NCI-H510A (cell line): ENCODE data around the gene KIFBP.

Source experiments
- DNase-seq: peaks from one replicate; lab custom pipeline; 2025; lab: John Stamatoyannopoulos, UW

KIFBP gene

DNA sequence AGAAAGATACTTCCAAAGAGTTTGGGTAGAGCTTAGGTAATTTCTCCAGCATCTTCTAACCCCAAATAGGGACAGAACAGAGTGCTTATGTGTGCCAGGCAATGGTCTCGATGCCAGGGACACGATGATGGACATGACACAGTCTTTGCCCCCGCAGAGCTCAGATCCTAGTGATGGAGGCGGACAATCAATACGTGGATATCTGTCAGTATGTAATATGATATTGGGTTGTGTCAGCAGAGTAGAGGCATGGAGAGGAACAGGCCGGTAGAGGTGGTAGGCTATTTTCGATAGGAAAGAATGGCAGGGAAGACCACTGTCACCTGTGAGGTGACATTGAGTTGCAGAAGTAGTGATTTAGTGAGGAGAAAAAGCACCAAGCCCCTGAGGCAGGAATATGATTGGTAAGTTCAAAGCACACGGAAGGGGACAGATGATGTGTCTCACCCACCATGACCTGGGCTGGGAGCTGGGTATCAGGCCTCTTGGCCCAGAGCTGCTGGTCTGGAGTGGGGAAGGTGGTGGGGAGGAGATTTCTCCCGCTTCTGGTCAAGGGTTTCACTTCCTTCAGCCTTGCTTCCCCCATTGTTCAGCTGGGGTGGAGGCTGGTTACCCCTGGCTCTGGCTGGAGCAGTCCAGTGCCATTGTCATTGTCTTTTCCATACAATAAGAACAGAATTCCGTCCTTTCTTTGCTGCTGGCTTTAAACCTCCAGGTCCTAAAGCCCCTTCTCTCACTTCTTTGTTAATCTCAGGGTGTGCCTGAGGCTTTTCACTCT is 63.3 kb downstream of the KIFBP start:
- no peak for DNase-seq

DNA sequence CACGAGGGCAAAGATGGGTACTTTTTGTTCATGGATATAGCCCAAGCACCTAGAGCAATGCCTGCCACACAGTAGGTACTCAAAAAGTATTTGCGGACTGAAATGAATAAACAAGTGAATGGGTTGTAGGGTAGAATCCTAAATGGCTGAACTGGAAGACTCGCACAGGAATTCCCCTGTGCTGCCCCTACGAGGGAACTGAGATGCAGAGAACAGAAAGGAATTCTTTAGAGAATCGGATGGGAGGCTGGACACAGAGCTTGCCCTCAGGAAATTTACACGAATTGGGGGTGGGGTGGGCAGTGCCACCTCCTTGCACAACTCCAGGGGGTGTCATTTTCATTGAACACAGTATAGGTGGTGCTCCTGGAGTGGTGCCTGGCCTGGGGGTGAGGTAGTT is 64.1 kb downstream of the KIFBP start:
- no peak for DNase-seq

- no peak for DNase-seq
These were observed 66.6 kb downstream of the KIFBP start for GRCh38 chr10:69055241-69055640.

DNA sequence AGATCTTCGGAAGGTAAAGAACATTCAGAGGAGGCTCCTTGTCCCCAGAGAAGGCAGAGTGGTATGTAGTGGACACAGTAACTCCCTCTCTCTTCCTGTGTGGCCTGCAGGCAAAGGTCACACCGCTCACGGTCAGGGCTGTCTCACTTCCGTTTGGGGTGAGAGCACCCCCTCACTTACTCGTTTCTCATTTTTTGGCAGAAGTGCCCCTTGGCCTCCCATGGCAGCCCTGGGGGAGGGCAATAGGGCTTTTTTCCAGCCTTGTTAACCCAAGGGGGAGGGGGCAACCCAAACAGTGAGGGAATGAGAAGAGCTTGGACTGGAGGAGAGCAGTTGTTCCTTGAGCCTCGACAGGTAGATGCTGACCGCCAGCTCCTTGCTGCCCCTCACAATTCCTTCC is 67.5 kb downstream of the KIFBP start:
- DNase-seq: no peak

- DNase-seq: no peak
These were observed 68.1 kb downstream of the KIFBP start for GRCh38 chr10:69056536-69057260.

DNA sequence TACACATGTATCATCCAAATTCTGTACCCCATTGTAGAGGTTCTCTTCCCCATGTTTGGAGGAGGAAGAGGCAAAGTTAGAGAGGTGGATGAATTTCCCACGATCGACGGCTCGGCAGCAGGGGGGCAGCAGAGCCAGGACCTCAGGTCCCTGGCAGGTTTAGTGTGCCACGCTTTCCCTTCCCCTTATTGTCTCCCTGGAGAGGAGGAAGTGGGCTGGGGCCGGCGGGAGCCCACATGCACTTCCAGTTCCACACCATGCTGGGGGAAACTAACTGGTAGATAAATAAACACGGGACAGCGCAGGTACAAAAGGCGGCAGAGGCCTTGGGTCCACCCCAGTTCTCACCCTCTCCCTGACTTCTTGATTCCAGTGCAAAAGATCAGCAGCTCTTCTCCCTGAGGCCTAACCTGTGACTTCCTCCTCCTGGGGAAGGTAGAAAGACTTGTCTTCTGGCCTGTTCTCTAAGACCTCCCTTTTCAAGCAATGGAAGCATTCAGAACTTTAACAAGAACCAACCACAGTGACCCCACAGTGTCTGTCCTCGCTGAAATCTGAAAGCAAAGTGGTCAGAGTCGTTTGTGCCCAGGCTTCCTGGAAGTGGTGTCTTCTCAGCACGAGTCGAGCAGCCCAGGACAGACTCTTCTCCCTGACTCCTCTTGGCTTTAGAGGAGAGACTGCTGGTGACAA is 68.8 kb downstream of the KIFBP start:
- no peak for DNase-seq

- no peak for DNase-seq
These were observed 69.3 kb downstream of the KIFBP start for GRCh38 chr10:69057951-69058297.

GRCh38 chr10:69060127-69060798 is 71.7 kb downstream of the KIFBP start:
- DNase-seq: no peak

GRCh38 chr10:69061305-69062161 is 72.9 kb downstream of the KIFBP start:
- no peak for DNase-seq

DNA sequence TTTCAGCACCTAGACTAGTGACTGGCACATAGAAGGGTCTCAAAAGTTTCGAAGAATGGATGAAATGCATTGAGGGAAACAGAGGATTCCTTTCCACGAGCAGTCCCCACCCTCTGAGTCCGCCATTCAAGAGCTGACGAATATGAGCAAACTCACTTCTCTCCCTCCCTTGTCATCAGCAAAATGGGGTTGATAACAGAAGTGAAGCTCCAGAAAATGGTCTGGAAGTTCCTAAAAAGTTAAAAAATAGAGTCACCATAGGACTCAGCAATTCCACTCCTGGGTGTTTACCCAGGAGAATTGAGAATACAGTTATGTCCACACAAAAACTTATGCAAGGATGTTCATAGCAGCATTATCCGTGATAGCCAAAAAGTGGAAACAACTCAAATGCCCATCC is 74.3 kb downstream of the KIFBP start:
- no peak for DNase-seq

GRCh38 chr10:69064762-69065328 is 76.2 kb downstream of the KIFBP start:
- DNase-seq: no peak

DNA sequence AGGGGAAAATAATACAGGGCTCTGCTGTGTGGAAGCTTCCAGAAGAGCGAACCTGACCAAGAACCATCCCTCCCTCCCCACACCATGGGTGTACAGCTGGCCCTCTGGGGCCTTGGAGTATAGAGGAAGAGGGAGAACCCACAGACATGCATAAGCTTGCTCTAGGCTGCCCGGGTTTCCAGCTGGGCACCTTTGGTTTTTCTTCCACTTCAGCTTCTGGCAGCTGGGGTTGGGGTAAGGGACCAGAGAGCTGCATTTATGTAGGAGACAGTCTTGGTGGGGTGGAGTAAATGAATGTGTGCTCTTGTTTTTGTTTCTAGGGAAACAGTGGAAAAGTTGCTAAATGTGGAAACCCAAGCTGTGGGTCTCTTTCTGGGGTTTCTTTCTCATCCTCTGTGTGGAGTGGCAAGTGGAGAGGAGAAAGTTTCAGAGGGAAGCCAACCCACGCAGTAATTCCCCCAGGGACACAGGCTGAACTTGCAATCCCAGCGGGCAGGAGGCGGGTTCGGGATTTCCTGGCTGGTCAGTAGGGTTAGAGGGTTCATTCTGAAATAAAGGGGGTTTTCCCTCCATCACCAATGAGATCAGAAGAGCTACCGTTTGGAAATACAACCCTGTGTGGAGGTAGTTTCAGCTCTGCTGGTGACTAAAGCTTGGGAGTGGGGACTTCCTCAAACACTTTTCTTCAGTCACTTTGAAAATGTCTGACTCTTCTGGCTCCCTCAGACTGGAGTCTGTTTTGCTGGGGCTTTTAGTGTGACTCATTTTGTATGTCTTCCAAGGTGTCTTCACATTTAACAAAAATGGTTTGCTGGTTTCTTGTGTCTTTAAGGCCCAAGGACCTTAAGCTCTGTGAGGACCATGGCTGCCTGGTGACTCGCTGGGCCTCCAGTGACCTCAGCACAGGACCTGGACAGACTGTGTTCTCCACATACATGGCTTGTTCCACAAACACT is 77.1 kb downstream of the KIFBP start:
- DNase-seq: no peak
